ENCODE measurements around the gene ZBTB48. TPM values are rescaled to one million over a fixed set of nuclear protein-coding genes. Genes with fewer than 3 reads are reported as not detected.

ZBTB48 gene
- polyA plus RNA-seq, 1 of the 3 experiments (the other 2 are of a cell fraction) = 31.2 TPM

DNA sequence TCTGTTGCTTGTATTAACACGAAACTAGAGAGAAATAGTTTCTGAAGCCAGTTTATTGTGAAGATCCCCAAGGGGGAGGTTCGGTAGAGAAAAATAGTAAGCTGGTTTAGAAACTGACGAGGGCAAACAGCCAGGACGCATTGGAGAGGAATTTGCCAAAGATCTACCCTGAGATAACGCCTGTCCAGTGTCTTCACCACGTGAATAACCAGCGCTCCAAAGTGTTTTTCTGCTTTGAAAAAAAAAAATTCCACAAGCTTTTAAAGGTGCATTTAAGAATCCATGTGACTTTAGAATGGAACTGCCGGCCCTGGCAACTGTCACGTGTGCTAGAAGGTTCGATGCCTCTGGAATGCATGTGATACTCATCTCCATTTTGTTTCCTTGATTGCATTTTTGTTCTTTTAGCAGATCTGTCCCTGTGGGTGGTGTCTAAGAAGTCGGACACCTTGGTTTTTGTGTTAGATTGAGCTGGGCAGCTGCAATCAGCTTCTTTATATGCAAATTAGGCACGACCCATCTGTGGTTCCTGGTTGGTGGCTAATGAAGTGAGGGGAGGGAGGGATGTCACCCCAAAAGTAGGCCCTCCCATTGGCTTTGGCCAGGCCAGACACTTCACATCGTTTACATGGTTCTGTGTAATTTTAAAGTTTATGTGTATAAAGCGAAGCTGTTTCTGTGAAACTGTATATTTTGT, 43.6 kb downstream of the ZBTB48 start (continued):
- peak; percentile 27; the same call in 1 of the 2 replicates for TF ChIP-seq NFIC (IDR thresholded peaks at IDR 0.05; ENCODE audit: borderline replicate concordance)

DNA sequence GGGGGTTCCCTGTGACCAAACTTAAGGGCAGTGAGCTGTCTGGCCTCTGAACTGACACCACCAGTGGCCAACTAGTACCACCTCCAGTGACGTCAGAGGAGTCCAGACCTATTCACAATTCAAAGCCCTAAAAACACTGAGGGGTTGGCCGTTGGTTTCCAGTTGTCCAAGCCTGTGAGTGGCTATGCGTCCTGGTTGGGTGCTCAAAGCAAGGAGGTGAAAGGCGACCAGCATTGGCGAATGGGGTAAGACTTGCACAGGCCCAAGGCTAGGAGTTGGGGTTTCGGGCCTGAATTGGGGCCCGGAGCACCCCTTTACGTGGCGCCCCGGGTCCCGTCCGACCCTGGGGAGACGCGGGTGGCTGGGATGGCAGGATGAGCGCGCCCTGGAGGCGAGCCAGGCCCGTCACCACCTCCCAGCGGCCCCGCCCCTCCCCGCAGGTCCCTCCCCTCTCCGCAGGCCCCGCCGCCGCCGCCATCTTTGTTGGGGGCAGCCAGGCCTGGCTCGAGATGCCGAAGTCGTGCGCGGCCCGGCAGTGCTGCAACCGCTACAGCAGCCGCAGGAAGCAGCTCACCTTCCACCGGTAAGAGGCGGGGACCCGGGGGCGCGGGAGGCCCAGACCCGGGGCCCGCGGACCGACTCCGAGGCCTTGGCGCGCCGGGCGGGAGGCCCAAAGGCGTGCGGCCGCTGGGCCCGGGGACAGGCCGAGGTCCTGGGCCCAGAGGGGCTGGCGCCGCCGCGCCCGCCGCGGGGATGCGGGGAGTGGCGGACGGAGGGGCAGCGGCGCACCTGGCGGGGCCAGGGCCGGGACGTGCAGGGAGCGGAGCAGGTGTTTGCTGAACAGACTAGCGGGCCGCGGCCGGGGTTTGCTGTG, 45.2 kb downstream of the ZBTB48 start, which contains the start of gene THAP3:
THAP3 (plus strand) TSS at position 159 of the 874 bp plus-strand sequence; CDS start at position 510, 351 bp downstream.
- Histone ChIP-seq H3K4me2 (peak within 1 kb of the TSS; percentile 76), H3K36me3 (replicated peaks in 1 of 2; ENCODE audit: control insufficient read depth in 1 of 2, insufficient read depth in 2 of 2, low read length in 1 of 2) (peaks cover 23 to 39% of the 10 kb centered on the region in 2 experiments), H3K79me2 (ENCODE audit: insufficient read depth) (peaks cover 78% of the 10 kb centered on the region), H4K20me1 (ENCODE audit: insufficient read depth) (peaks cover 16% of the 10 kb centered on the region; the same call in 1 of the 2 replicates), H3F3A (replicated peaks; ENCODE audit: insufficient read depth) (peaks cover 23% of the 10 kb centered on the region), H3K9me3 (no peaks in the 10 kb centered on the region), H2AFZ (ENCODE audit: low read depth) (peak within 1 kb of the TSS; percentile 77; the same call in 1 of the 2 replicates), H3K4me1 (ENCODE audit: control insufficient read depth in 1 of 2, insufficient read depth in 2 of 2, low read depth in 1 of 2, low read length in 1 of 2) (peaks cover 0 to 5% of the 10 kb centered on the region in 2 experiments; a peak in 1 of 4 replicates), H3K4me3 (ENCODE audit: low read depth in 2 of 2, low read length in 1 of 2) (peak within 1 kb of the TSS; percentile 72 to 82), H3K9me2 (no peaks in the 10 kb centered on the region), H3K9ac (peak within 1 kb of the TSS; percentile 70), H3K27me3 (ENCODE audit: insufficient read depth) (no peaks in the 10 kb centered on the region), H3K27ac (ENCODE audit: low read depth in 2 of 2, low read length in 1 of 2) (peak within 1 kb of the TSS; percentile 59 to 77)
- WGBS (ENCODE audit: low lambda C conversion rate) = 9% methylated on average over 12 of the region's 73 CpGs
- CTCF ChIA-PET = interaction anchor here (1.1 to 3.1 kb wide), 6 partner anchors 9 to 77 kb away, joined by 3 to 10 read pairs (median 5); partner anchors contain the start of genes DNAJC11, NOL9 and TAS1R1
- POLR2A ChIA-PET = interaction anchor here (0.6 kb wide), 1 partner anchor 45 kb away, joined by 3 read pairs; the partner anchor contains the start of gene ZBTB48
- TF ChIP-seq, protein P1, sequence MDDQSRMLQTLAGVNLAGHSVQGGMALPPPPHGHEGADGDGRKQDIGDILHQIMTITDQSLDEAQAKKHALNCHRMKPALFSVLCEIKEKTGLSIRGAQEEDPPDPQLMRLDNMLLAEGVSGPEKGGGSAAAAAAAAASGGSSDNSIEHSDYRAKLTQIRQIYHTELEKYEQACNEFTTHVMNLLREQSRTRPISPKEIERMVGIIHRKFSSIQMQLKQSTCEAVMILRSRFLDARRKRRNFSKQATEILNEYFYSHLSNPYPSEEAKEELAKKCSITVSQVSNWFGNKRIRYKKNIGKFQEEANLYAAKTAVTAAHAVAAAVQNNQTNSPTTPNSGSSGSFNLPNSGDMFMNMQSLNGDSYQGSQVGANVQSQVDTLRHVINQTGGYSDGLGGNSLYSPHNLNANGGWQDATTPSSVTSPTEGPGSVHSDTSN (IDR thresholded peaks at IDR 0.05) = peak; percentile 70
- TF ChIP-seq YY1 (IDR thresholded peaks at IDR 0.05; ENCODE audit: low read depth) (peak; percentile 97), NFIC (IDR thresholded peaks at IDR 0.05; ENCODE audit: borderline replicate concordance) (peak; percentile 43; the same call in 1 of the 2 replicates), JUND (IDR thresholded peaks at IDR 0.05) (no peak)
- TF ChIP-seq, protein P2, sequence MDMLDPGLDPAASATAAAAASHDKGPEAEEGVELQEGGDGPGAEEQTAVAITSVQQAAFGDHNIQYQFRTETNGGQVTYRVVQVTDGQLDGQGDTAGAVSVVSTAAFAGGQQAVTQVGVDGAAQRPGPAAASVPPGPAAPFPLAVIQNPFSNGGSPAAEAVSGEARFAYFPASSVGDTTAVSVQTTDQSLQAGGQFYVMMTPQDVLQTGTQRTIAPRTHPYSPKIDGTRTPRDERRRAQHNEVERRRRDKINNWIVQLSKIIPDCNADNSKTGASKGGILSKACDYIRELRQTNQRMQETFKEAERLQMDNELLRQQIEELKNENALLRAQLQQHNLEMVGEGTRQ (IDR thresholded peaks at IDR 0.05; ENCODE audit: borderline replicate concordance, low read depth, low read length) = no peak
- peak; percentile 98 for DNase-seq

DNA sequence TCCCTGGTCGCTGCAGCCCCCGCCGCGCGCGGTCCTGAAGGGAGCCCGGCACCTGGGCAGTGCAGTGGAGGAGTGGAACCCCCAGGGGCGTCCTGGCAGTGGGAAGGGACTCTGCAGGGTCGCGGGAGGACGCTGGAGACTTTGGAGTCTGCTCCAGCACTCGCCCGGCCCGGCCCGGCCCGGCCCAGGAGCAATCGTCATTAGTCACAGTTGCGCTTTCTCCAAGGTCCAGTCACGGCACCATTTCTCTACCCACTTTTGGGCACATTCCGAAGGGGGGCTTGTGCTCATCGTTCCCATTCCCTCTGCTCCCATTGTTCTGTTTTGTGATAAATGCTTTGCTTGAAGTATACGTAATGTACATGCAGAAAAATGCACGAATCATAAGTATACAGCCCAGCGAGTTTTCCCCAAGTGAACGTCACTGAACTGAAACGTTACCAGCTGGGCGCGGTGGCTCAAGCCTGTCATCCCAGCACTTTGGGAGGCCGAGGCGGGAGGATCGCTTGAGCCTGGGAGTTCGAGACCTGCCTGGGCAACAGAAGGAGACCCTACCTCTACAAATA, 45.9 kb downstream of the ZBTB48 start:
- no peak for DNase-seq
- peaks cover 16% of the 10 kb centered on the region; the same call in 1 of the 2 replicates for H4K20me1 ChIP-seq (ENCODE audit: insufficient read depth)
- H3K4me2 ChIP-seq = peak overlapping the region; percentile 76
- H3F3A ChIP-seq (replicated peaks; ENCODE audit: insufficient read depth) = peaks cover 23% of the 10 kb centered on the region
- H3K4me1 ChIP-seq (ENCODE audit: control insufficient read depth in 1 of 2, insufficient read depth in 2 of 2, low read depth in 1 of 2, low read length in 1 of 2) = peaks cover 0 to 5% of the 10 kb centered on the region in 2 experiments; a peak in 1 of 4 replicates
- ChIA-PET POLR2A (no interaction called here), CTCF (interaction anchor here (0.5 to 3.1 kb wide), 3 partner anchors 9 to 12 kb away, joined by 3 to 8 read pairs (median 3); no protein-coding TSS in a partner anchor)
- H3K9me3 ChIP-seq = no peaks in the 10 kb centered on the region
- no peaks in the 10 kb centered on the region for H3K9me2 ChIP-seq
- H3K79me2 ChIP-seq (ENCODE audit: insufficient read depth) = peaks cover 71% of the 10 kb centered on the region
- 16% methylated on average over 18 of the region's 32 CpGs for WGBS (ENCODE audit: low lambda C conversion rate)
- H3K9ac ChIP-seq = peak overlapping the region; percentile 70
- peak overlapping the region; percentile 59 to 77; a peak in 2 of 4 replicates for H3K27ac ChIP-seq (ENCODE audit: low read depth in 2 of 2, low read length in 1 of 2)
- peak overlapping the region; percentile 72 to 82 for H3K4me3 ChIP-seq (ENCODE audit: low read depth in 2 of 2, low read length in 1 of 2)
- H2AFZ ChIP-seq (ENCODE audit: low read depth) = peak overlapping the region; percentile 77; the same call in 1 of the 2 replicates
- TF ChIP-seq JUND (IDR thresholded peaks at IDR 0.05) = no peak
- no peak for TF ChIP-seq RFX5 (IDR thresholded peaks at IDR 0.05; ENCODE audit: low read length)
- TF ChIP-seq, protein P3, sequence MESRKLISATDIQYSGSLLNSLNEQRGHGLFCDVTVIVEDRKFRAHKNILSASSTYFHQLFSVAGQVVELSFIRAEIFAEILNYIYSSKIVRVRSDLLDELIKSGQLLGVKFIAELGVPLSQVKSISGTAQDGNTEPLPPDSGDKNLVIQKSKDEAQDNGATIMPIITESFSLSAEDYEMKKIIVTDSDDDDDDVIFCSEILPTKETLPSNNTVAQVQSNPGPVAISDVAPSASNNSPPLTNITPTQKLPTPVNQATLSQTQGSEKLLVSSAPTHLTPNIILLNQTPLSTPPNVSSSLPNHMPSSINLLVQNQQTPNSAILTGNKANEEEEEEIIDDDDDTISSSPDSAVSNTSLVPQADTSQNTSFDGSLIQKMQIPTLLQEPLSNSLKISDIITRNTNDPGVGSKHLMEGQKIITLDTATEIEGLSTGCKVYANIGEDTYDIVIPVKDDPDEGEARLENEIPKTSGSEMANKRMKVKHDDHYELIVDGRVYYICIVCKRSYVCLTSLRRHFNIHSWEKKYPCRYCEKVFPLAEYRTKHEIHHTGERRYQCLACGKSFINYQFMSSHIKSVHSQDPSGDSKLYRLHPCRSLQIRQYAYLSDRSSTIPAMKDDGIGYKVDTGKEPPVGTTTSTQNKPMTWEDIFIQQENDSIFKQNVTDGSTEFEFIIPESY (IDR thresholded peaks at IDR 0.05; ENCODE audit: borderline replicate concordance, low read depth) = no peak
- TF ChIP-seq, protein P2 (IDR thresholded peaks at IDR 0.05; ENCODE audit: borderline replicate concordance, low read depth, low read length) = no peak
- TF ChIP-seq, protein P4, sequence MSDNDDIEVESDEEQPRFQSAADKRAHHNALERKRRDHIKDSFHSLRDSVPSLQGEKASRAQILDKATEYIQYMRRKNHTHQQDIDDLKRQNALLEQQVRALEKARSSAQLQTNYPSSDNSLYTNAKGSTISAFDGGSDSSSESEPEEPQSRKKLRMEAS (IDR thresholded peaks at IDR 0.05; ENCODE audit: low read depth) = no peak
- TF ChIP-seq RXRA (IDR thresholded peaks at IDR 0.05; ENCODE audit: borderline replicate concordance, low read depth) = no peak
- TF ChIP-seq MEF2A (IDR thresholded peaks at IDR 0.05; ENCODE audit: borderline replicate concordance, low read depth) = no peak
- TF ChIP-seq, protein P5, sequence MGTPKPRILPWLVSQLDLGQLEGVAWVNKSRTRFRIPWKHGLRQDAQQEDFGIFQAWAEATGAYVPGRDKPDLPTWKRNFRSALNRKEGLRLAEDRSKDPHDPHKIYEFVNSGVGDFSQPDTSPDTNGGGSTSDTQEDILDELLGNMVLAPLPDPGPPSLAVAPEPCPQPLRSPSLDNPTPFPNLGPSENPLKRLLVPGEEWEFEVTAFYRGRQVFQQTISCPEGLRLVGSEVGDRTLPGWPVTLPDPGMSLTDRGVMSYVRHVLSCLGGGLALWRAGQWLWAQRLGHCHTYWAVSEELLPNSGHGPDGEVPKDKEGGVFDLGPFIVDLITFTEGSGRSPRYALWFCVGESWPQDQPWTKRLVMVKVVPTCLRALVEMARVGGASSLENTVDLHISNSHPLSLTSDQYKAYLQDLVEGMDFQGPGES (IDR thresholded peaks at IDR 0.05; ENCODE audit: low read depth, low read length) = no peak
- no peak for TF ChIP-seq TEAD4 (IDR thresholded peaks at IDR 0.05; ENCODE audit: borderline replicate concordance, insufficient read depth)
- TF ChIP-seq ELF1 (IDR thresholded peaks at IDR 0.05) = no peak
- peaks cover 20 to 38% of the 10 kb centered on the region in 2 experiments for H3K36me3 ChIP-seq (replicated peaks in 1 of 2; ENCODE audit: control insufficient read depth in 1 of 2, insufficient read depth in 2 of 2, low read length in 1 of 2)
- no peaks in the 10 kb centered on the region for H3K27me3 ChIP-seq (ENCODE audit: insufficient read depth)

Measured in SK-N-SH (cell line).